Activated CD8-positive, alpha-beta memory T cell treated with anti-CD3 and anti-CD28 coated beads for 48 hours (primary cell): Measurements from ENCODE around the gene EIF2S2.

Experiments
- DNase-seq, 3 experiments: peaks; one replicate each; pipeline ENCODE4 v3.0.0-alpha.2; 2020; ENCODE audit warnings: low read depth in 2 of 3, low spot score in 2 of 3

EIF2S2 gene

DNA sequence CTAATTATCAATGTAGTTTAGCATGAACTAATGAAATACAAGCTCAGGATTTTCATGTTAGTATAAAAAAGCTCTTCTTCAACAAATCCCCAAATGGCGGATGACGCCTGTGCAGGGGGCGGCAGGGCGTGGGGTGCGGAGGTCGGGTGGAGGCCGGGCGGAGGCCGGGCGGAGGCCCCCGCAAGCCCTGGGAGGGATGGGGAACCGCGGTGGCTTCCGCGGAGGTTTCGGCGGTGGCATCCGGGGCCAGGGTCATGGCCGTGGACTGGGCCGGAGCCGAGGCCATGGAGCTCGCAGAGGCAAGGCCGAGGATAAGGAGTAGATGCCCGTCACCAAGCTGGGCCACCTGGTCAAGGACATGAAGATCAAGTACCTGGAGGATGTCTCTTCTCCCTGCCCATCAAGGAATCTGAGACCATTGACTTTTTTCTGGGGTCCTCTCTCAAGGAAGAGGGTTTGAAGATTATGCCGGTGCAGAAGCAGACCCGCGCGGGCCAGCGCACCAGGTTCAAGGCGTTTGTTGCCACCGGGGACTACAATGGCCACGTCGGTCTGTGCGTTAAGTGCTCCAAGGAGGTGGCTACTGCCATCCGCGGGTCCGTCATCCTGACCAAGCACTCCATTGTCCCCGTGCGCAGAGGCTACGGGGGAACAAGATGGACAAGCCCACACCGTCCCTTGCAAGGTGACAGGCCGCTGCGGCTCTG, 10.4 kb upstream of the EIF2S2 start:
- no peak for DNase-seq

DNA sequence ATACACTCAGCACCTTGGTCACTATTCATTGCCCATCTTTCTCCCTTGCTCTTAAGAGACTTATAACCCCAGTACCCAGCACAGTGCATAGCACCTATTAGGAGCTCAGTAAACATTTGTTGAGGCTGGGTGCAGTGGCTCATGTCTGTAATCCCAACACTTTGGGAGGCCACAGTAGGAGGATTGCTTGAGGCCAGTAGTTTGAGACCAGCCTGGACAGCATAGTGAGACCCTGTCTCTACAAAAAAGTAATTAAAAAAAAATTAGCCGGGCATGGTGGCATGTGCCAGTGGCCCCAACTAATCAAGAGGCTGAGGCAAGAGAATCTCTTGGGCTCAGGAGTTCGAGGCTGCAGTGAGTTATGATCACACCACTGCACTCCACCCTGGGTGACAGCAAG, 8.2 kb upstream of the EIF2S2 start:
- no peak for DNase-seq

DNA sequence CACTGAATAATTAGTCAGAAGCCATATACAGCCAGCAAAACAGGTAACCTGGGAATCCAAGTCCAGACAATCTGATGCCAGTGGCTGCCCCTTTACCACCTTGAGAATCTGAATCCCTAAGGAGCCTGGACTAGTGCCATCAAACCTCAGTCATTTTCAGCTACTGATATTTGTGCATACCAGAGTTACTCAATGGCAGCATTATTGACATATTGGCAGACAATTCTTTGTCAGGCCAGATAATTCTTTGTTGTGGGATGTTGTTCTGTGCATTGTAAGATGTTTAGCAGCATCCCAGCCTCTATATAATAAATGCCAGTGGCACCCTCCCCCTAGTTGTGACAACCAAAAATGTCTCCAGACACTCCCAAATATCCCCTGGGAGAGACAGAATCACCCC, 3.2 kb upstream of the EIF2S2 start:
- no peak for DNase-seq

DNA sequence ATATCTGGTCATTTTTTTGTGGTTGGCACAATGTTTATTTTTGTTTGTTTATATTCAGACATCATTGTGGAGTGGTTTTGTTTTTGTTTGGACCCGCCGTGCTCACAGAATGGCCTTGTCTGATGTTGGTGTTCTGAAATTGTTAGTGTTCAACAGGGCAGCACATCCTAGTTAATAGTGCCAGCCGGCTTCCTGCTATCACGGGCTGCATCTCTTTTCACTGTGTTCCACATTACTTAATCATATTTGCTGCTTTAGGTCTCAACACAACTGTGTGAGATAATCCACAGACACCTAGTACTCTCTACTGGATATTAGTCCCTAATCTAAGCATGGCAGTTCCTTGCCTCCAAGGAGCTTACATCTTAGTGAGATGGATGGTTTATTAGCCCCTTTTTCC, 2.8 kb upstream of the EIF2S2 start:
- no peak for DNase-seq

DNA sequence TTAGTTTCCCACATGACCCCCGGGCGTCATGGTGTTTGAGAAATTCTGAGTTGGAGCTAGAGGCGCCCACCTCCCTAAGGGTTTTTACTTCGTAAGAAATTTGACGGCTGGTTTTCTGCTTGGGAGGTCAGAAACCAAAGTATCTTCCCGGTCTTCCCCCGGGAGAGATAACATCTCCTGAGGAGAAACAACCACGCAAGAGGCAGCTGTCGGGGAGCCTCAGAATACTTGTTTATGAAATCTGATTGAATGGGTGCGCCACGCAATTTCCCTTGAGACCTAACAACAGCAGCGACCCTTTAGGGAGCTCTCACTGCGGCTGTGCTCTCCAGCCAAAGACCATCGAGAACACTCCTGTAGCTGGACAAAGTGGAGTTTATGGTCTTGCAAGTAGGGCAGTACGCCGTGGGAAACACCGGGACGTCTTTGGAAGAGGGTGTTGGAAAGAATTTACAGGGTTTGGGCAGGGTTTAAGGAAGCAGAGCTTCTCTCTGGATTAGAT, 608 bp upstream of the EIF2S2 start:
- DNase-seq: no peak

DNA sequence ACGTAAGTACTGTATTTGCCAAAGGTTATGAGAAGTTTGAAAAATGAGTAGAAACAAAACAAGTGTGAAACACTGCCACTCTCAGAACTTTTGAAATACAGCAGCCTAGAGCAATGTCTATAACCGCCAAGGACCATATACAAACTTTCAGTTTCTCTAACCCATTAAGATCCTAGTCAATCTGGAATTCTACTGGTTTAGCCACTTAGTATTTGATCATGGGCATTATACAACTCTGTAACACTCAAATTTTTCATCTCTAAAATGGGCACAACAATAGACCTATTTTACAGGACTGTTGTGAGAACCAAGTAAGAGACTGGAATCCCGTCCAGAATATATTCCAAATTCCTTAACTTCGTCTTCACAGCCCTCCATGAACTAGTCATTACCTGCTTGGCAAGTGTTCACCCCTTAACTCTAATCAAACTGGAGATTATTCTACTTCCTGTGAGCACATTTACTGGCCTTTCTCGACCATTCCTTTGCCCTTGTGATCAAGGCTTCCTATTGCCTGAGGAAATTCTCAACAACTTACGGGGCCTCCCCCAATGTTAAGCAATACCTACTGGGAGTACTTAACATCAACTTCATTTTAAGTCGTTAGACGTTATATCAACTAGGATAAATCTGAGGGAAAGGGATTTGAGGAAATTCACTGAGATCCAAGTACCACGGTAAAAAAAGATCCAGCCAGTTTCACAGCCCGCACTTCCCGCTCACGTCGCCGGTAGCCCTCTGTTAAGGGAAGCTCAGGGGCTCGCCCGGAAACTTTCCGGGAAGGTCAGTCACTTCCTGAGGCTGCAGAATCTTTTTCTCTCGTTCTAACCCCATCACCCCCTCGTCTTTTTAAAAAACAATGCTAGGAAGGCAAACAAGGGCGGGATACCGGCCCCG, 1.1 kb downstream of the EIF2S2 start:
- DNase-seq: no peak

DNA sequence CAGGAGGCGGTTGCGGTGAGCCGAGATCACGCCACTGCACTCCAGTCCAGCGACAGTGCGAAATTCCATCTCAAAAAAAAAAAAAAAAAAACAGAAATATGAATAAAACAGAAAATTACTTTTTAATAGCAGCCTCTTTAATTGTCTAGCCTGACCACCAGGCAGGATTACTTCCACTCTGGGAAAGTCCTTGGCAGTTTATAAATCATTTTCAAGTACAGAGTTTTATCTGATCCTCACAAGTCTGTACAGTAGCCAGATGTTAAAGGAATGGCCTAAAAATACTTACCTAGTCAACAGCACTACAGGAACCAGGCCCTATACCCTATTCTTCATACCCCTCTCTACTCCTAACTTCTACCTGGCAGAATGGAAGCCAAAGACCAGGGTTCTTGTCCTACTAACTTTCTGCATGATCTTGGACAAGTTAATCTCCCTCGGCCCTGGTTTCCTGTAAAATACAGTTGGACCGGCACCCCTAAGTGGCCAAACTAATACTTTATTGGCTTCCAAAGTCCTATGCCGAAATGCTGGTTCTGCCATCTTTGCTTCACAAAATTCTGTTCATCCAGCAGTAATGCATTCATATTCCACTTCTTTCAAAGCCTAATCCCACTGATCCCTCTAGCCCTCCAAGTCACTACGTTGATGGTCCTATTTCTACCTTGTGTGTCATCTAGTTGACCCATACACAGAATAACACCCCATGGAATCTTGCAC, 1.9 kb downstream of the EIF2S2 start:
- no peak for DNase-seq

DNA sequence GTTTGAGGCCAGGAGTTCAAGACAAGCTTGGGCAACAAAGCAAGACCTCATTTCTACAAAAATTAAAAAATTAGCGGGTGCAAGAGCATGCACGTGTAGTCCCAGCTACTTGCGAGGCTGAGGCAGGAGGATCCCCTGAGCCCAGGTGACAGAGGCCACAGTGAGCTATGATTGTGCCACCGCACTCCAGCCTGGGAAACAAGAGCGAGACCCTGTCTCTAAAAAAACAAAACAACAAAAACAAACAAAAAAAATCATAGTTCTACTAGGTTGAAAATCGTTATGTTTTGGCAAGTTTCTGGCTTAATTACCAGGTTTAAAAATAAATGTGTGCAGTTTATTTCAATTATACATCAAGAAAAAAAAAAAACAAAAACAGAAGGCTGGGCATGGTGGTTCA, 2.6 kb downstream of the EIF2S2 start:
- no peak for DNase-seq

DNA sequence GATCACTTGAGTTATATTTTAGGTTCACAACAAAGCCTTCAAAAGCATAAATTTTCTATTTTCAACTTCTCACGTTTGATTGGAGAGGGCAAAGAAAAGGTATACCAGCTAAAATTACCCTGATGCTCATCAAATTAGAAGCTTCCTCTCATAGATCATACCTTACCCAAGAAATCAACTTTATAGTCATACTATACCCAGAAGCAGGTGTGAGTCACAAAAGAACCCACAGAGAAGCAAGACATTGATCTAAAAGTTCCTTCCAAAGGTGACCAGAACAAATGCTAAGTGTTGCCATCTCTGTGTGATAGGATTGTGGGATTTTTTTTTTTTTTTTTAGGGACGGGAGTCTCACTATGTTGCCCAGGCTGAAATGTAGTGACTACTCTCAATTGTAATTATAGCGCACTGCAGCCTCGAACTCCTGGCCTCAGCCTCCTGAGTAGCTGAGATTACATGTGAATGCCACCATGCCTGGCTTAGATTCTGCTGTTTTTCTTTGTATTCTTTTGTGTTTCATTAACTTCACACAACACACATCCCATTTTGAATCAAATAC, 3.3 kb downstream of the EIF2S2 start:
- DNase-seq: no peak

DNA sequence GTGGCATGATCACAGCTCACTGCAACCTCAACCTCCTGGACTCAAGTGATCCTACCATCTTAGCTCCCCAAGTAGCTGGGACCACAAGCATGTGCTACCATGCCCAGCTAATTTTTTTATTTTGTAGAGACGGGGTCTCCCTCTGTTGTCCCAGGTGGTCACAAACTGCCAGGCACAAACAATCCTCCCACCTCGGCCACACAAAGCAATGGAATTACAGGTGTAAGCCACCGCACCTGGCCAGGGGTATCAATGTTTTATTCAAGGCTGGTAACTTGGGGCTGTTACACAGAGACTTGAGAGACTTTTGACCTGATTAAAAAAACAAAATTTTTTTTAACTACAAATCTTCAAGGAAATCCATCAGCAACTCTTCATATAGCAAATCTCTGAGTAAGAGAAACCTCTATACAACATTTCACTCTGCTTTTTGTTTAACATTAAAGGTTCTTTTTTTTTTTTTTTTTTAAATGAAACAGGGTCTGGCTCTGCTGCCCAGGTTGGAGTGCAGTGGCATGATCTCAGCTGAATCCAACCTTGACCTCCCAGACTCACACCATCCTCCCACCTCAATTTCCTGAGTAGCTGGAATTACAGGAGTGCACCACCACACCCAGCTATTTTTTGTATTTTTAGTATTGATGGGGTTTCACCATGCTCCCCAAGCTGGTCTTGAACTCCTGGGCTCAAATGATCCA, 5.9 kb downstream of the EIF2S2 start:
- no peak for DNase-seq

DNA sequence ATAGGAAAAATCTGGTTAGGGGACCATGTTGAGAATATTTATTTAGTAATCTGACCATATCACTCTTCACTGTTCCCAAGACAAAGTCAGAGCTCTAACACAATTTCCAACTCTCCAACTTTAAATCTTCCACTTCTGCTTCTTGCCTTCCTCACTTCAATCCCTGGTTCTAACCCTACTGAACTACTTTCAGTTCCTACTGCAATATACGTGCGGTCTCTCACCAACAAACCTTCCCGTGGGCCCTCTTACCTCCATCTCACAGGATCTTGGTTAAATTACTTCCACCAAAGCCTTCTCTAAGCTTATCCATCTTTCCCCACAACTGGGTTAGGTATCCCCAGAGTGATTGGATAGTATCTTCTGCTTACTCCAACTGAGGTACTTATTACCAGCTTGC, 8.0 kb downstream of the EIF2S2 start:
- DNase-seq: no peak

DNA sequence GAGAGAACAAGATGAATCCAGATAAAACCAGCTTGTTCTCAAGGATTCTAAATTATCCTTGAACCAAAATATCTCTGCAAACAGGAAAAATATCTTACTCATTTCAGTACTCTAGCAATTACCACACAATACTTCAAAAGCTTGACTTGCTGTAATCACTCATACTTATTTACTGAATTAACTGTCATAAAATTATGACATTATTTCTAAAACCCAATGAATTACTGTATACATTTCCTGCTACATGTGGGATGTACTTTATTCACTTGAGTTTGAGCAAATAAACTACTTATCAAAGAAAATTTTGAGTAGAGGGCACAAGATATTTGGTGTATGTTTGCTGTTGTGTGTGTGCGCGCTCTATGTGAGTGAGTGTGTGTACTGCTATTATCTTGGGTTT, 9.7 kb downstream of the EIF2S2 start:
- no peak for DNase-seq

DNA sequence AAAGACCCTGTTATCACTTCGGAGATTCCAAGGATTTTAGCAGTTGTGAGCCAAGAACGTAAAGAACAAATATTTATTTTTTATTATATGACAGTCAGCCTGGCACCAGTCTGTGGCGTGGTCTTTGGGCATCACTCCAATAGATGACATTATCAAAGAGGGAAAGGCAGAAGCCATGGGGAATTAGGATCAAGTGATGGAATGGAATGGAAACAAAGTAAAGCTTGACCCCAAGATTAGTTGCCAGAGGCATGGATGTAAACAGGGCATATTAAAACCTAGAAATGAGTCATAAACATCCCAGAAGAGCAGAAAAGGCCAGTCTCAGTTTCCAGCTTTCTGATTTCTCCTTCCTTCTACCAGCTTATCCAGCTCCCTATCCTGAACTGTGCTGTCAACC, 11.5 kb downstream of the EIF2S2 start:
- DNase-seq: no peak

DNA sequence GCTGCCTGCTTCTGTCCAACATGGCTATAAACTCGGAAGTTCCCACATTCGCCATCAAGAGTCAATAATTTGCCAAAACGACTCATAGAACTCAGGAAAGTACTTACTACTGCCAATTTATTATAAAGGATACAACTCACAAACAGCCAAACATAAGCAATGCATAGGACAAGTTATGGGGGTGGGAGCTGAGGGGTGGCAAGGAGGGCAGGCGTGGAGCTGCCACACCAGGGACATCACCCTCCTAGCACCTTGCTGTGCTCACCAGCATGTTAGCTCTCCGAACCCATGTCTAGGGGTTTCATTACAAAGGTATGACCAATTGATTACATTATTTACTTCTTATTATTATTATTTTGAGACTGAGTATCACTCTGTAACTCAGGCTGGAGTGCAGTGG, 12.4 kb downstream of the EIF2S2 start:
- no peak for DNase-seq

DNA sequence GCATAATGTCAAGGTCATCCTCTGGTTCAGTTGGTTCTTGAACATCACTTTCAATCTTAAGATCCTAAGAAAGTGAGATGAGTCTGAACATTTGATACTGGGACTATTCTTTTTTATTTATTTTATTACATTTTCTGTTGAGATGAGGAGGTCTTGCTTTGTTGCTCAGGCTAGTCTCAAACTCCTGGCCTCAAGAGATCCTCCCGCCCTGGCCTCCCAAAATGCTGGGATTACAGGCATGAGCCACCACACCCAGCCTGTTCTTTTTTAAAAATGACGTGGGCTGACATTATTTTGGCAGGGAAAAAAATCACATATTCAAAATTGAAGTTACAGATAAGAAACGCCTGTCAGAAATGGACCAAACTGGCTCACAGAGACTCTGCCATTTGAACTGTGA, 13.5 kb downstream of the EIF2S2 start:
- no peak for DNase-seq

DNA sequence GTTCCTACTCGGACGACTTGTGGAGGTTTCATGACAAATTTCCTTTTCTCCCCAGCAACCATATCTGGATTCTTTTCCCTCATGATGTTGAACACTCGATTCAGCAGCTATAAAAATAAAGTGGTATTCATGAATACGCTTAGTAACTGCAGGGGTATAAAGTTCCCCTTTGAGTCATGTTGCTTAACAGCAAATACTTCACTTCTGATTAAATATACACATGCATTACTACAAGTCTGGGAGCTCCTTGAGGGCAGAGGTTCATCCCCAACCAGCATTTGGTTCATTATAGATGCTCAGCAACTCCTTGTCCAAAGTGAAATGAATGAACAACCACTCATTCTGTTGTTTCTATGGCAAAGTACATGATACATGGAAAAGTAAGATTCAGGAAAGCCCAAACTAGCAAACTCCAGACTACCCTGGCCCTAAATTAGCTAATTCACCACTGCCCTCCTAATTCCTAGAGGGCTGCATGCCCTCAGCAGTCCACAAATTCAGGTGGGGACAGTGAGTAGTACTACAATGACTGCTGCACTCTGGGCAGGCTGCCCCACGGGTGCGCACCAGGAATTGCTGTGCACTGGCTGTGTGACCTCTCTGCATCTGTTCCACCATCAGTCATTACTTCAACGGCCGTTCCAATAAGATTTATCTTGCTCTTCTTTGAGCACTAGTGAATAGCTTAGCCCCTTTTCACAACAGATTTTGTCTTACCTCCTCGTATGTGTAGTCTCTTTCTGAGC, 15.2 kb downstream of the EIF2S2 start:
- DNase-seq: no peak

DNA sequence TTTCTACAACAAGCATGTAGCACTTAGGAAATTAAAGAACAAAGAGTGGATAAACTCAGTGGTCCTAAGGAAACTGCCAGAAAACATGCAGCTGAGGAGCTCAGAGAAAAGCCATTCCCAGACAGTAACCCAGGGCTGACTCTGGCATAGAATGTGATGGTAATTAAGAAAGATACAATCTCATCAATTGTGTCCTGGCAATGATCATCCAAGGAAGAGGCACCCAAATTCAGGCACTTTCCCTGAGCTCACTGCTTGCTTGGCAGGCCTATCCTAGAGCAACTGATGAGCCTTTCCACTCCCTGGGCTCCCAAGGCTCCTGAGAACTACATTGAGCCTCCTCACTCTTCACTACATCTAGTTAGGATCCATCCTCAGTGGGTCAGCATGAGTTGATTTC, 16.2 kb downstream of the EIF2S2 start:
- no peak for DNase-seq

DNA sequence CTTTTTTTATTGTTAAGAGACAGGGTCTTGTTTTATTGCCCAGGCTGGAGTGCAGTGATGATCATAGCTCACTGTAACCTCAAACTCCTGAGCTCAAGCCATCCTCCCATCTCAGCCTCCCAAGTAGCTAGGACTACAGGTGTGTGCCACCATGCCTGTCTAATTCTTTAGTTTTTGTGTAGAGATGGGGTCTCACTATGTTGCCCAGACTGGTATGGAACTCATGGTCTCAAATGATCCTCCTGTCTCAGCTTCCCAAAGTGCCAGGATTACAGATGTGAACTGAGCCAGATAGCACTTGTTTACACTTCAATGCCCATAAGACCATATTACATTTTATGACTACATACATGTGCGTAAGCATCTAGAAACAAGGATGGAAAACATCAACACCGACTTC, 18.1 kb downstream of the EIF2S2 start:
- no peak for DNase-seq

DNA sequence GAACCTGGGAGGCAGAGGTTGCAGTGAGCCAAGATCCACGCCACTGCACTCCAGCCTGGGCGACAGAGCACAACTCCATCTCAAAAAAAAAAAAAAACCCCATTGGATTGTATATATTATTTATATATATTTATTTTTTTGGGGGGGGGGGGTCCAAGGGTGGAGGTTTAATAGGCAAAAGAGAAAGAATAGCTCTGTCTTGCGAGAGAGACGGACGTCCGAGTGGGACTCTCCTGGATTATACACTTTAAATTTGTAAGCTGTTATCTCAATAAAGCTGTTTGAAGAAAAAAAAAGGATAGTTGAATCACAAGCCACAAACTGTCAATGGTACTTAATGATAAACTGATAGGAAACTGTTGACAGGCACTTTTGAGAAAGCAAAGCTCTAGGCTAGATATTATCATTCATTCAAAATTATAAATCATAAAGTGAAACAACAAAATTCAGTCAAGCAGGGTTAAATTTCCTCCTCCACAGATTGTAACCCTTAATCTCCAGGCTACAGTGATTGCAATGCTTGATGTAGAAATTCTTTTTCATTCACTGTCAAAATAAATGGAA, 20.3 kb downstream of the EIF2S2 start:
- DNase-seq: no peak

DNA sequence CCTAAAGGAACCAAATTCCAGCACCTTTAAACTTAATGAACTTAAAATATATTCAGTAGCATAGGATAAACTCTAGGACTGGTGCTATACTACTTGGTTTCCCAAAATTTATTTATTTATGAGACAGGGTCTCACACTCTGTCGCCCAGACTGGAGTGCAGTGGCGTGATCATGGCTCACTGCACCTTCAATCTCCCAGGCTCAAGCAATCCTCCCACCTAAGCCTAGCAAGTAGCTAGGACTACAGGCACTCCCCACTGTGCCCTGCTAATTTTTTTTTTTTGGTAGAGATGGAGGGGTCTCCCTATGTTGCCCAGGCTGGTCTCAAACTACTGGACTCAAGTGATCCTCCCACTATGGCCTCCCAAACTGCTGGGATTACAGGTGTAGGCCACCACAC, 21.4 kb downstream of the EIF2S2 start:
- no peak for DNase-seq
